Calu3 (cell line): Measurements from ENCODE around the gene BRSK2. TPM values are rescaled to one million over a fixed set of nuclear protein-coding genes. Genes with fewer than 3 reads are reported as not detected.

Experiments
- BruUV-seq: library from RNA; stranded (reverse); fragments of 400-500 nt; replicated peaks from 2 replicates; lab custom pipeline; 2021; lab: Mats Ljungman, UMichigan
- CTCF ChIA-PET: fragments of 300-600 bp; sonication (Branson Sonifier 250); formaldehyde crosslinking; loops from one replicate; lab custom pipeline; 2022; ENCODE audit warnings: antibody characterized with exemption; lab: Charles Lee
- DNase-seq: peaks from one replicate; pipeline ENCODE4 v3.0.0; 2022
- H3K27ac Mint-ChIP-seq: one replicate; pipeline ENCODE4 v1.8.0; 2022; ENCODE audit warnings: mixed read lengths; ENCODE audit not compliant: unreplicated experiment
- H3K27me3 Mint-ChIP-seq: one replicate; pipeline ENCODE4 v1.8.0; 2022; ENCODE audit warnings: mixed read lengths; ENCODE audit not compliant: unreplicated experiment
- H3K36me3 Mint-ChIP-seq: one replicate; pipeline ENCODE4 v1.8.0; 2022; ENCODE audit warnings: mild to moderate bottlenecking, moderate library complexity, mixed read lengths; ENCODE audit not compliant: insufficient read depth, unreplicated experiment
- H3K4me1 Mint-ChIP-seq: one replicate; pipeline ENCODE4 v1.8.0; 2022; ENCODE audit warnings: mild to moderate bottlenecking, low read depth, mixed read lengths; ENCODE audit not compliant: unreplicated experiment
- H3K4me3 Mint-ChIP-seq: one replicate; pipeline ENCODE4 v1.8.0; 2022; ENCODE audit warnings: mild to moderate bottlenecking, low read depth, moderate library complexity, mixed read lengths; ENCODE audit not compliant: unreplicated experiment
- H3K9me3 Mint-ChIP-seq: one replicate; pipeline ENCODE4 v1.8.0; 2022; ENCODE audit warnings: low read depth, mixed read lengths; ENCODE audit not compliant: unreplicated experiment
- intact Hi-C: fragments of 100-400 bp; cut with micrococcal nuclease; formaldehyde crosslinking; loops from one replicate; pipeline ENCODE4 v1.10.0; 2022; ENCODE audit not compliant: unreplicated experiment
- total RNA-seq: library from RNA; stranded (reverse); gene quantifications from 2 replicates; pipeline ENCODE4 v1.2.3, GENCODE V29; 2022
- TF ChIP-seq, protein P1 (sequence below): fragments of 200-600 bp; IDR thresholded peaks from one replicate; pipeline ENCODE4 v1.8.0; 2022; ENCODE audit warnings: antibody characterized with exemption; ENCODE audit not compliant: unreplicated experiment

BRSK2 gene
- total RNA-seq, 1 experiment from 2014 or later: 2.6 TPM

DNA sequence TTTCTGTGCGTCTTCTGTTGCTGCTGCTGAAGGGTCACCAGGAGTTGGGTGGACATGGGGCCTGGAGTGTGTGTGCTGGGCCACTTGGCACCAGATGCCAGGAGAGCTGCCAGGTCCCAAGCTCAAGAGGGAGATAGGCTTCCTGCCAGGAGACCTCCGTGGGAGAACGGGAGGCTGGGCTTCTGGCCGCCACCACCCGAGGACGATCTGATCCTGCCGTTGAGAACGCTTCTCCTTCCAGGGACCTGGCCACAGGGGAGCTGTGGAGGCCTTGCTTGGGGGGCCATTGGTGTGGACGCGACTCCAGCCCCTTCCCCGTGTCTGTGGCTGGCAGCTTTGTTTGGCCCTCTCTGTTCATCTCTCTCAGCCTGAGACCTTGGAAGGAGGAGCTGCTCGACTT, 2.4 kb downstream of the BRSK2 start:
- no peak for DNase-seq
- Mint-ChIP-seq H3K4me1 (no peaks in the 10 kb centered on the region), H3K4me3 (no peak overlapping the region), H3K9me3 (no peaks in the 10 kb centered on the region), H3K27me3 (peaks cover 46% of the 10 kb centered on the region), H3K36me3 (peaks cover 6% of the 10 kb centered on the region), H3K27ac (no peak overlapping the region)
- CTCF ChIA-PET: no interaction called here
- intact Hi-C loops: no loop called here
- TF ChIP-seq, protein P1, sequence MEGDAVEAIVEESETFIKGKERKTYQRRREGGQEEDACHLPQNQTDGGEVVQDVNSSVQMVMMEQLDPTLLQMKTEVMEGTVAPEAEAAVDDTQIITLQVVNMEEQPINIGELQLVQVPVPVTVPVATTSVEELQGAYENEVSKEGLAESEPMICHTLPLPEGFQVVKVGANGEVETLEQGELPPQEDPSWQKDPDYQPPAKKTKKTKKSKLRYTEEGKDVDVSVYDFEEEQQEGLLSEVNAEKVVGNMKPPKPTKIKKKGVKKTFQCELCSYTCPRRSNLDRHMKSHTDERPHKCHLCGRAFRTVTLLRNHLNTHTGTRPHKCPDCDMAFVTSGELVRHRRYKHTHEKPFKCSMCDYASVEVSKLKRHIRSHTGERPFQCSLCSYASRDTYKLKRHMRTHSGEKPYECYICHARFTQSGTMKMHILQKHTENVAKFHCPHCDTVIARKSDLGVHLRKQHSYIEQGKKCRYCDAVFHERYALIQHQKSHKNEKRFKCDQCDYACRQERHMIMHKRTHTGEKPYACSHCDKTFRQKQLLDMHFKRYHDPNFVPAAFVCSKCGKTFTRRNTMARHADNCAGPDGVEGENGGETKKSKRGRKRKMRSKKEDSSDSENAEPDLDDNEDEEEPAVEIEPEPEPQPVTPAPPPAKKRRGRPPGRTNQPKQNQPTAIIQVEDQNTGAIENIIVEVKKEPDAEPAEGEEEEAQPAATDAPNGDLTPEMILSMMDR: no peak
- BruUV-seq: no TSS peak

GRCh38 chr11:1392561-1392960, 2.8 kb downstream of the BRSK2 start:
- CTCF ChIA-PET: no interaction called here
- intact Hi-C loops: no loop called here
- H3K36me3 Mint-ChIP-seq: peaks cover 6% of the 10 kb centered on the region
- no TSS peak for BruUV-seq
- H3K4me3 Mint-ChIP-seq: no peak overlapping the region
- no peaks in the 10 kb centered on the region for H3K4me1 Mint-ChIP-seq
- no peak overlapping the region for H3K27ac Mint-ChIP-seq
- no peak for DNase-seq
- TF ChIP-seq, protein P1: no peak
- no peaks in the 10 kb centered on the region for H3K9me3 Mint-ChIP-seq
- H3K27me3 Mint-ChIP-seq: peaks cover 41% of the 10 kb centered on the region

DNA sequence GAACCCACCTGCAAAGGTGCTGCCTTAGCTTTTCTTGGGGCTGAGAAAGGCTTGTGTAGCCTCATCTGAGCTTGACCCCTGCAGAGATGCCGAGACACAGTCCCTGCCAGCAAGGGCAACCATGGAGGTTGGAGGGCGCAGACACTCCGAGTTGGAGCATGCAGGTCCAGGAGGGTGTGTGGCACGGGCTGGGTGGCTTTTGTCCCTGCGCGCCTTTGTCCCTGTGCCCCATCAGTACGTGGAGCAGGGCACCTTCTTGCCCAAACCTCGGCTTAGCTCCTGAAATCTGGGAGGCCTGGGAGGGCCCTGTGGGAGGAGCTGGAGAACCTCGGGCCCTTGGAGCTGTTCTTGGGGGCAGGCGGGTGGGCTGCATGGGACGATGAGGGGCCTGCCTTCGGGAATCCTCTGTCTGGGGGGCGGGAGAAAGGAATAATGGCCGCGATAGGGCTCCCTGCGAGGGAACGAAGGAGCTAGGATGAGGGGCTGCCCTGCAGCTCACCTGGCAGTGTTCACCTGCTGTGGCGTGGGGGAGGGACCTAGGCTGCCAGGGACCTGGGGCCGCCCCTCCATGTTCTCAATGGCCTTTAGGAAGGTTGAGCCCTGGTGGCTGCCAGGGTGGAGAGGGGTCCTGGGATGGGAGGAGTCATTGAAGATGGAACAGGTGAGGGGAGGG, 3.4 kb downstream of the BRSK2 start:
- peaks cover 35% of the 10 kb centered on the region for H3K27me3 Mint-ChIP-seq
- no peak overlapping the region for H3K4me3 Mint-ChIP-seq
- DNase-seq: no peak
- intact Hi-C loops: no loop called here
- peaks cover 6% of the 10 kb centered on the region for H3K36me3 Mint-ChIP-seq
- CTCF ChIA-PET: interaction anchor here (0.7 kb wide), 1 partner anchor 130 kb away, joined by 3 read pairs; no protein-coding TSS in a partner anchor
- TF ChIP-seq, protein P1: no peak
- no peaks in the 10 kb centered on the region for H3K4me1 Mint-ChIP-seq
- H3K27ac Mint-ChIP-seq: no peak overlapping the region
- no TSS peak for BruUV-seq
- no peaks in the 10 kb centered on the region for H3K9me3 Mint-ChIP-seq

DNA sequence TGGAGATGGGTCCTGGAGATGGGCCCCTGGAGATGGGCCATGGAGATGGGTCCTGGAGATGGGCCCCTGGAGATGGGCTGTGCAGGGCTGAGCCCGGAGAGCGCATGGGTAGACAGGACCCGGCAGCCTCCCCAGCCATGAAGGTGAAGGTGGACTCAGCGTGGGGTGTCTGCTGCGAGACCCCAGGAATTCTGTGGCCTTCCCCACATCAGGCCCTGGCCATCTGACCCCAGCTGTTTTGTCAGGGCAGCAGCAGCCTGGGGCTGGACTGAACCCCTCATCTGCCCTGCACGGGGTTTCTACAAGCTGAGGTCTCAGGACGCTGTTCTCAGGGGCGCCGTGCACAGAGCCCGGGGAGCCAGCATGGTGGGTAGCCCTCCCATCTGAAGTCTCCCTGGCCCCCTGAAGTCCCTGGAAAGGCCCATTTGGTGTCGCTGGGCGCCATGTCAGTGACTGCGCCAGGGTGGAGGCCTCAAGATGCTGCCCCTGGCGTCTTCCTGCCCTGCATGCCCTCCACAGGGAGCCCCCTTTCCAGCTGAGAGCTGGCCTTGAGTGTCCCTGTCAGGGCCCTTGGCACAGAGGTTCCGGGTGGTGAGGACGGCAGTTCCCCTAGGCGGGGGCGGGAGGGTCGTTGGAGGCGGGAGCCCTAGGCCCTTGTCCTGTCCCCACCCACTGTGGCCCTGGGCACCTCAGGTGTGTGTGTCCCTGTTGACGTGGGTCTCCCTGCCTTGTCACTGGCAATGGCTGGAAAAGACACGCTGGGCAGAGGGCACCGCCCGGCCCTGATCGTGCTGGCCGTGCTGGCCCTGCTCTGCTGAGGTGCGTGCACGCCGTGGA, 5.4 kb downstream of the BRSK2 start:
- no peak overlapping the region for H3K4me3 Mint-ChIP-seq
- H3K27ac Mint-ChIP-seq: no peak overlapping the region
- TF ChIP-seq, protein P1: no peak
- H3K4me1 Mint-ChIP-seq: no peaks in the 10 kb centered on the region
- CTCF ChIA-PET: no interaction called here
- H3K36me3 Mint-ChIP-seq: no peaks in the 10 kb centered on the region
- no TSS peak for BruUV-seq
- H3K27me3 Mint-ChIP-seq: peaks cover 39% of the 10 kb centered on the region
- H3K9me3 Mint-ChIP-seq: no peaks in the 10 kb centered on the region
- intact Hi-C loops: no loop called here
- no peak for DNase-seq
